Measurements from ENCODE around the gene RNF180. TPM values are rescaled to one million over a fixed set of nuclear protein-coding genes. Genes with fewer than 3 reads are reported as not detected.

The RNF180 gene
- total RNA-seq, 6 experiments from 2014 or later: 3.8 to 6.7 (median 6.0) TPM

- DNase-seq (no peak), ATAC-seq (no peak)
- H3K36me3 ChIP-seq: no peaks in the 10 kb centered on the region
- intact Hi-C loops (cut with DNase I): no loop called here
- no peaks in the 10 kb centered on the region for H3K9me3 ChIP-seq
- TF ChIP-seq POLR2A (IDR thresholded peaks at IDR 0.05) (no peak), CTCF (IDR thresholded peaks at IDR 0.05) (no peak)
- H3K4me3 ChIP-seq: no peak overlapping the region
- no peak overlapping the region for H3K27ac ChIP-seq
- no peaks in the 10 kb centered on the region for H3K27me3 ChIP-seq
- no peaks in the 10 kb centered on the region for H3K4me1 ChIP-seq
- 87% methylated on average over 1 of the region's 3 CpGs for WGBS (ENCODE audit: insufficient coverage, low coverage, low lambda C conversion rate, missing lambda C conversion rate)
Measured at GRCh38 chr5:64195981-64196380, 30.3 kb downstream of the RNF180 start.

GRCh38 chr5:64199425-64199824 lies 33.8 kb downstream of the RNF180 start:
- ATAC-seq: no peak
- Histone ChIP-seq H3K27me3 (no peaks in the 10 kb centered on the region), H3K36me3 (no peaks in the 10 kb centered on the region), H3K9me3 (no peaks in the 10 kb centered on the region), H3K4me3 (no peak overlapping the region), H3K27ac (no peak overlapping the region), H3K4me1 (no peaks in the 10 kb centered on the region)
- DNase-seq: no peak
- 38% methylated on average over 1 of the region's 1 CpG for WGBS (ENCODE audit: insufficient coverage, low coverage, low lambda C conversion rate, missing lambda C conversion rate)
- intact Hi-C loops (cut with DNase I): no loop called here
- no peak for TF ChIP-seq POLR2A (IDR thresholded peaks at IDR 0.05)

- WGBS (ENCODE audit: insufficient coverage, low coverage, low lambda C conversion rate, missing lambda C conversion rate): 100% methylated on average over 1 of the region's 1 CpG
- Histone ChIP-seq H3K4me1 (no peaks in the 10 kb centered on the region), H3K36me3 (no peaks in the 10 kb centered on the region), H3K4me3 (no peak overlapping the region), H3K9me3 (no peaks in the 10 kb centered on the region), H3K27ac (no peak overlapping the region), H3K27me3 (no peaks in the 10 kb centered on the region)
- TF ChIP-seq CTCF (IDR thresholded peaks at IDR 0.05): no peak
- TF ChIP-seq POLR2A (IDR thresholded peaks at IDR 0.05): no peak
- intact Hi-C loops (cut with DNase I): loop anchor here in 1 of 2 donors (10.0 kb wide), 1 partner anchor 57 kb away; no protein-coding TSS in a partner anchor
- ATAC-seq: no peak
- DNase-seq: no peak
Measured at GRCh38 chr5:64201996-64202395, 36.4 kb downstream of the RNF180 start.

- DNase-seq (no peak), ATAC-seq (no peak)
- Histone ChIP-seq H3K36me3 (no peaks in the 10 kb centered on the region), H3K27ac (no peak overlapping the region), H3K4me3 (no peak overlapping the region), H3K27me3 (no peaks in the 10 kb centered on the region), H3K4me1 (peaks cover 0 to 8% (median 0%) of the 10 kb centered on the region in 4 donors), H3K9me3 (no peaks in the 10 kb centered on the region)
- intact Hi-C loops (cut with DNase I): loop anchor here in 1 of 2 donors (10.0 kb wide), 1 partner anchor 62 kb away; no protein-coding TSS in a partner anchor
- no peak for TF ChIP-seq POLR2A (IDR thresholded peaks at IDR 0.05)
- no peak for TF ChIP-seq CTCF (IDR thresholded peaks at IDR 0.05)
- 82% methylated on average over 2 of the region's 2 CpGs for WGBS (ENCODE audit: insufficient coverage, low coverage, low lambda C conversion rate, missing lambda C conversion rate)
Measured at GRCh38 chr5:64206653-64207052, 41.0 kb downstream of the RNF180 start.

- ATAC-seq (peak in 2 of 4 donors; percentile 34 to 45), DNase-seq (no peak)
- Histone ChIP-seq H3K36me3 (no peaks in the 10 kb centered on the region), H3K27ac (no peak overlapping the region), H3K4me3 (no peak overlapping the region), H3K4me1 (peaks cover 0 to 8% (median 0%) of the 10 kb centered on the region in 4 donors), H3K27me3 (no peaks in the 10 kb centered on the region), H3K9me3 (no peaks in the 10 kb centered on the region)
- intact Hi-C loops (cut with DNase I): loop anchor here in 1 of 2 donors (10.0 kb wide), 1 partner anchor 63 kb away; no protein-coding TSS in a partner anchor
- TF ChIP-seq CTCF (IDR thresholded peaks at IDR 0.05): peak; percentile 26 to 42 (median 40)
- no peak for TF ChIP-seq POLR2A (IDR thresholded peaks at IDR 0.05)
- 14% methylated on average over 1 of the region's 1 CpG for WGBS (ENCODE audit: insufficient coverage, low coverage, low lambda C conversion rate, missing lambda C conversion rate)
Measured at GRCh38 chr5:64207978-64208377, 42.3 kb downstream of the RNF180 start.
